Caco-2 (cell line): Measurements from ENCODE around the gene PTPN14. TPM values are rescaled to one million over a fixed set of nuclear protein-coding genes. Genes with fewer than 3 reads are reported as not detected.
A peak's percentile ranks its signal among the peaks of the same experiment; 100 is the strongest.

Experiments used
- BruUV-seq: library from RNA; stranded (reverse); fragments of 400-500 nt; replicated peaks from 2 replicates; lab custom pipeline; 2021; lab: Mats Ljungman, UMichigan
- CTCF ChIA-PET: fragments of 300-600 bp; sonication (Branson Sonifier 250); formaldehyde crosslinking; loops from one replicate; lab custom pipeline; 2022; ENCODE audit warnings: antibody characterized with exemption; lab: Charles Lee
- POLR2A ChIA-PET: fragments of 300-600 bp; sonication (Branson Sonifier 250); formaldehyde crosslinking; loops from one replicate; lab custom pipeline; 2022; ENCODE audit warnings: antibody characterized with exemption; lab: Charles Lee
- DNase-seq, 2 experiments: peaks; one replicate each; pipeline versions ENCODE4 v3.0.0 to v3.0.0-alpha.2; 2020 to 2022
- H3K27me3 ChIP-seq: replicated peaks from 2 replicates; pipeline ENCODE4 v1.6.0; 2011; ENCODE audit warnings: low read length; ENCODE audit not compliant: control insufficient read depth, insufficient read depth
- H3K36me3 ChIP-seq: 2 replicates; pipeline ENCODE4 v1.5.1; 2011; ENCODE audit warnings: low read length; ENCODE audit not compliant: control insufficient read depth, insufficient read depth
- H3K4me1 ChIP-seq: fragments of 250-450 bp; sonication (Bioruptor Pico); 2 replicates; pipeline ENCODE4 v1.5.1; 2020; ENCODE audit warnings: mild to moderate bottlenecking
- H3K4me3 ChIP-seq: 2 replicates; pipeline ENCODE4 v1.5.1; 2011; ENCODE audit warnings: low read depth, mild to moderate bottlenecking, control low read depth, low read length
- H3K9me3 ChIP-seq: fragments of 250-450 bp; sonication (Bioruptor Pico); 2 replicates; pipeline ENCODE4 v1.5.1; 2020; ENCODE audit warnings: mild to moderate bottlenecking, moderate library complexity
- H3K27ac Mint-ChIP-seq: one replicate; pipeline ENCODE4 v1.8.0; 2022; ENCODE audit warnings: mixed read lengths; ENCODE audit not compliant: unreplicated experiment
- H3K27me3 Mint-ChIP-seq: one replicate; pipeline ENCODE4 v1.8.0; 2022; ENCODE audit warnings: mixed read lengths; ENCODE audit not compliant: insufficient read depth, unreplicated experiment
- H3K36me3 Mint-ChIP-seq: one replicate; pipeline ENCODE4 v1.8.0; 2022; ENCODE audit warnings: mild to moderate bottlenecking, mixed read lengths; ENCODE audit not compliant: insufficient read depth, unreplicated experiment
- H3K4me1 Mint-ChIP-seq: one replicate; pipeline ENCODE4 v1.8.0; 2022; ENCODE audit warnings: low read depth, mixed read lengths; ENCODE audit not compliant: unreplicated experiment
- H3K4me3 Mint-ChIP-seq: one replicate; pipeline ENCODE4 v1.8.0; 2022; ENCODE audit warnings: mild to moderate bottlenecking, moderate library complexity, mixed read lengths; ENCODE audit not compliant: unreplicated experiment
- H3K9me3 Mint-ChIP-seq: one replicate; pipeline ENCODE4 v1.8.0; 2022; ENCODE audit warnings: mixed read lengths; ENCODE audit not compliant: unreplicated experiment
- intact Hi-C: fragments of 100-400 bp; cut with micrococcal nuclease; formaldehyde crosslinking; loops from one replicate; pipeline ENCODE4 v1.10.0; 2022; ENCODE audit not compliant: unreplicated experiment
- total RNA-seq: library from RNA; stranded (reverse); gene quantifications from 2 replicates; pipeline ENCODE4 v1.2.3, GENCODE V29; 2022
- TF ChIP-seq, protein P1 (sequence below), 2 experiments: fragments of 200-600 bp in 1 of 2; IDR thresholded peaks; 1 replicate in 1 of 2; 2 replicates in 1 of 2; pipeline versions ENCODE4 v1.5.1 to v1.8.0; 2011 to 2022; ENCODE audit warnings: antibody characterized with exemption in 1 of 2, control low read depth in 1 of 2, inconsistent platforms in 1 of 2, low read depth in 1 of 2, low read length in 1 of 2, mild to moderate bottlenecking in 1 of 2, moderate library complexity in 1 of 2; ENCODE audit not compliant: insufficient read depth in 1 of 2, severe bottlenecking in 1 of 2, unreplicated experiment in 1 of 2

The PTPN14 gene
- total RNA-seq, 1 experiment from 2014 or later = 103 TPM

DNA sequence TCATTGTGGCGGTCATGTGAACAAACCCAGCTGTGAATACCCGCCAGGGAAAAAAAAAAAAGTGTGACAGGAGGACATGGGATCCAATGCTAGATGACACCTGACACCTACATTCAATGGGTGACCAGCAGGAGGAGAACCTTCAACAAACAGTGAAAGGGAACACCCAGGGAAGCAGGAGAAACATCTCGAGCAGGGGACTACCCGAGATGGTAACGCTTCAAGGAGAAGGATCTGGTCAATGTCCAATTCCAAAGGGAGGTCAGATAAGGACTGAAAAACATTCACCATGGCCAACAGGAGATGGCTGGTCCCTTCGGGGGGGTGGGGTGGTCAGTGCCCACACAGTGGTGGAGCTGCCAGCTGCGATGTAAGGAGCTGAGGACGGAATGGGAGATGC is 46.3 kb downstream of the PTPN14 start:
- Mint-ChIP-seq H3K36me3 (peaks cover 73% of the 10 kb centered on the region), H3K27ac (peak overlapping the region; percentile 92), H3K4me1 (peaks cover 52% of the 10 kb centered on the region), H3K9me3 (peaks cover 6% of the 10 kb centered on the region), H3K4me3 (peak overlapping the region; percentile 60), H3K27me3 (no peaks in the 10 kb centered on the region)
- peaks cover 69% of the 10 kb centered on the region for H3K4me1 ChIP-seq
- no peak overlapping the region for H3K4me3 ChIP-seq
- peak; percentile 41 to 57 for DNase-seq
- POLR2A ChIA-PET = no interaction called here
- H3K27me3 ChIP-seq = no peaks in the 10 kb centered on the region
- no TSS peak for BruUV-seq
- no peaks in the 10 kb centered on the region for H3K36me3 ChIP-seq
- H3K9me3 ChIP-seq = peaks cover under 1% of the 10 kb centered on the region; the same call in 1 of the 2 replicates
- TF ChIP-seq, protein P1, sequence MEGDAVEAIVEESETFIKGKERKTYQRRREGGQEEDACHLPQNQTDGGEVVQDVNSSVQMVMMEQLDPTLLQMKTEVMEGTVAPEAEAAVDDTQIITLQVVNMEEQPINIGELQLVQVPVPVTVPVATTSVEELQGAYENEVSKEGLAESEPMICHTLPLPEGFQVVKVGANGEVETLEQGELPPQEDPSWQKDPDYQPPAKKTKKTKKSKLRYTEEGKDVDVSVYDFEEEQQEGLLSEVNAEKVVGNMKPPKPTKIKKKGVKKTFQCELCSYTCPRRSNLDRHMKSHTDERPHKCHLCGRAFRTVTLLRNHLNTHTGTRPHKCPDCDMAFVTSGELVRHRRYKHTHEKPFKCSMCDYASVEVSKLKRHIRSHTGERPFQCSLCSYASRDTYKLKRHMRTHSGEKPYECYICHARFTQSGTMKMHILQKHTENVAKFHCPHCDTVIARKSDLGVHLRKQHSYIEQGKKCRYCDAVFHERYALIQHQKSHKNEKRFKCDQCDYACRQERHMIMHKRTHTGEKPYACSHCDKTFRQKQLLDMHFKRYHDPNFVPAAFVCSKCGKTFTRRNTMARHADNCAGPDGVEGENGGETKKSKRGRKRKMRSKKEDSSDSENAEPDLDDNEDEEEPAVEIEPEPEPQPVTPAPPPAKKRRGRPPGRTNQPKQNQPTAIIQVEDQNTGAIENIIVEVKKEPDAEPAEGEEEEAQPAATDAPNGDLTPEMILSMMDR (IDR thresholded peaks at IDR 0.05; ENCODE audit: insufficient read depth in 1 of 2, low read depth in 1 of 2, low read length in 1 of 2, severe bottlenecking in 1 of 2, unreplicated experiment in 1 of 2) = peak; percentile 10 to 19
- intact Hi-C loops = loop anchor here (5.0 kb wide), 3 partner anchors 82 to 288 kb away; partner anchors contain the start of gene CENPF
- CTCF ChIA-PET = no interaction called here

DNA sequence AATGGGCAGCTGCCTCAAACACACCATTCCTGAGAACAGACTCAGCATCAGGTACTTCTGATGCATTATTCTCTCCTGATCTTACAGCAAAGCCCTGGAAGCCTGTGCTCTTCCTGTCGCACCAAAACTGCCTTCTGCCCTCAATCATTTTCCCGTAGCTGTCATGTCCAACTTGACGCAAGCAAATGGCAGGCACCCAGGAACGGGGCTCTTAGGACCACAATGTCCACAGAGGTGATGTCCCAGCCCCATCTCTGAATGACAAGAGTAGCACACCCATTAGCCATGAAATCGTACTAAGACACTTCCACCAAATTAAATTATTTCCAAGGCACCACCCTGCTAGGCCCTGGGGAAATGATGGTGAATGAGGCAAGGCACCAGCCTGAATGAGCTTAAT is 47.1 kb downstream of the PTPN14 start:
- ChIA-PET CTCF (no interaction called here), POLR2A (interaction anchor here (0.7 to 1.2 kb wide), 2 partner anchors 12 to 47 kb away, joined by 3 to 4 read pairs; partner anchors contain the start of gene PTPN14)
- TF ChIP-seq, protein P1 (IDR thresholded peaks at IDR 0.05; ENCODE audit: insufficient read depth in 1 of 2, low read depth in 1 of 2, low read length in 1 of 2, severe bottlenecking in 1 of 2, unreplicated experiment in 1 of 2) = no peak
- H3K27me3 Mint-ChIP-seq = no peaks in the 10 kb centered on the region
- Histone ChIP-seq H3K4me3 (no peak overlapping the region), H3K4me1 (peaks cover 72% of the 10 kb centered on the region), H3K36me3 (no peaks in the 10 kb centered on the region), H3K27me3 (no peaks in the 10 kb centered on the region), H3K9me3 (no peaks in the 10 kb centered on the region)
- no peak for DNase-seq
- H3K4me3 Mint-ChIP-seq = peak overlapping the region; percentile 60
- no TSS peak for BruUV-seq
- peaks cover 54% of the 10 kb centered on the region for H3K4me1 Mint-ChIP-seq
- H3K36me3 Mint-ChIP-seq = peaks cover 65% of the 10 kb centered on the region
- intact Hi-C loops = no loop called here
- H3K27ac Mint-ChIP-seq = peak overlapping the region; percentile 92
- no peaks in the 10 kb centered on the region for H3K9me3 Mint-ChIP-seq

DNA sequence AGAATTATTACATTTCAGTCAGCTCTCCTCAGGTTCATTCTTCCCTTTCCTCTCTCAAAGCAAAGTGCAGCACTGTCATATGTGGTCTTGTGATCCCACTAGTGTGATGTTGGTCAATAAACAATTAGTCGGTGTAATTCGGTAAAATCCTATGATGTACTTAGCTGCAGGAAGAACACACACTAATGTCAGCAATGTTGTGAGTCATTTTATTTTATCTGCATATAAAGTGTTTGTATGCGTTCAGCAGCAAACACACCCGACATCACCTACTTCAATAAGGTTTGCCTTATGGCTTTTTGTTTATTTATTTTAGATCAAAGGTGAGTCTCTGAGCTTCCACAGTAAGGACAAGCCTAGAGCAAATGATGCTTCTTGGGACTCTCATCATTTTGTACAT is 47.8 kb downstream of the PTPN14 start:
- no peak for DNase-seq
- Mint-ChIP-seq H3K36me3 (peaks cover 58% of the 10 kb centered on the region), H3K27ac (peak overlapping the region; percentile 92), H3K4me1 (peaks cover 57% of the 10 kb centered on the region), H3K4me3 (no peak overlapping the region), H3K9me3 (no peaks in the 10 kb centered on the region), H3K27me3 (no peaks in the 10 kb centered on the region)
- BruUV-seq = no TSS peak
- CTCF ChIA-PET = no interaction called here
- Histone ChIP-seq H3K27me3 (no peaks in the 10 kb centered on the region), H3K36me3 (no peaks in the 10 kb centered on the region), H3K4me3 (no peak overlapping the region), H3K9me3 (no peaks in the 10 kb centered on the region), H3K4me1 (peaks cover 72% of the 10 kb centered on the region)
- TF ChIP-seq, protein P1 (IDR thresholded peaks at IDR 0.05; ENCODE audit: insufficient read depth in 1 of 2, low read depth in 1 of 2, low read length in 1 of 2, severe bottlenecking in 1 of 2, unreplicated experiment in 1 of 2) = no peak
- POLR2A ChIA-PET = interaction anchor here (1.2 kb wide), 1 partner anchor 13 kb away, joined by 4 read pairs; no protein-coding TSS in a partner anchor
- intact Hi-C loops = no loop called here
